ENCODE data around the gene OR5K4.

Gene OR5K4

DNA sequence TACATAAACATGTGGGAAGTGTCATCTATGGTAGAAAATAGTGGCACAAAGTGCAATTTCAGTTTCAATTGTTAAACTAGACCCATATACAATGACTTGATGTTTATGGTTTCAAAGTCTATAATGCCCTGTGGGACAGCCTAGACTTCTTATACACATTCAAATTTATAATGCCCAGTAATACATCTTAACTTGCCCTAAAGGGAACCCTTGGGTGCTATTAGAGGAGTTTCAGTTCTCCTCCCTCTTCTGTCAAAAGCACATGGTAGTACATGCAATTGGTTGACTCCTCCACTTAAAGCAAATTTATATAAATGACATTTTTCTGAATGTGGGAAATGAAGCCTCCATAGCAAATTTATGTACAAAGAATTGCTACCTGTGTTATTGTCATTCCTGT lies 30.2 kb upstream of the OR5K4 start:
- Histone ChIP-seq H3K9ac (ENCODE audit: low read depth, low read length) (no peak overlapping the region), H3K4me3 (ENCODE audit: low read depth in 1 of 2, low read length in 2 of 2) (no peak overlapping the region), H3K27me3 (ENCODE audit: insufficient read depth, low read length, poor library complexity) (no peaks in the 10 kb centered on the region), H4K20me1 (ENCODE audit: insufficient read depth, low read length) (no peaks in the 10 kb centered on the region), H3K9me3 (ENCODE audit: insufficient read depth, low read length, severe bottlenecking) (no peaks in the 10 kb centered on the region), H3K4me1 (ENCODE audit: insufficient read depth, low read length) (no peaks in the 10 kb centered on the region), H3K4me2 (ENCODE audit: insufficient read depth, low read length) (no peak overlapping the region), H3K27ac (ENCODE audit: low read length) (no peak overlapping the region), H3K36me3 (ENCODE audit: insufficient read depth, low read length) (no peaks in the 10 kb centered on the region), H3K79me2 (ENCODE audit: insufficient read depth, low read length) (no peaks in the 10 kb centered on the region), H2AFZ (ENCODE audit: low read depth, low read length) (no peak overlapping the region)
- no peak for ATAC-seq (ENCODE audit: insufficient read depth, low read depth)
- TF ChIP-seq, protein P1, sequence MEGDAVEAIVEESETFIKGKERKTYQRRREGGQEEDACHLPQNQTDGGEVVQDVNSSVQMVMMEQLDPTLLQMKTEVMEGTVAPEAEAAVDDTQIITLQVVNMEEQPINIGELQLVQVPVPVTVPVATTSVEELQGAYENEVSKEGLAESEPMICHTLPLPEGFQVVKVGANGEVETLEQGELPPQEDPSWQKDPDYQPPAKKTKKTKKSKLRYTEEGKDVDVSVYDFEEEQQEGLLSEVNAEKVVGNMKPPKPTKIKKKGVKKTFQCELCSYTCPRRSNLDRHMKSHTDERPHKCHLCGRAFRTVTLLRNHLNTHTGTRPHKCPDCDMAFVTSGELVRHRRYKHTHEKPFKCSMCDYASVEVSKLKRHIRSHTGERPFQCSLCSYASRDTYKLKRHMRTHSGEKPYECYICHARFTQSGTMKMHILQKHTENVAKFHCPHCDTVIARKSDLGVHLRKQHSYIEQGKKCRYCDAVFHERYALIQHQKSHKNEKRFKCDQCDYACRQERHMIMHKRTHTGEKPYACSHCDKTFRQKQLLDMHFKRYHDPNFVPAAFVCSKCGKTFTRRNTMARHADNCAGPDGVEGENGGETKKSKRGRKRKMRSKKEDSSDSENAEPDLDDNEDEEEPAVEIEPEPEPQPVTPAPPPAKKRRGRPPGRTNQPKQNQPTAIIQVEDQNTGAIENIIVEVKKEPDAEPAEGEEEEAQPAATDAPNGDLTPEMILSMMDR (IDR thresholded peaks at IDR 0.05; ENCODE audit: borderline replicate concordance, extremely low read depth, low read length, poor library complexity, severe bottlenecking): no peak
- no peak for TF ChIP-seq EZH2 (IDR thresholded peaks at IDR 0.05; ENCODE audit: borderline replicate concordance, low read depth, low read length, severe bottlenecking)
- no peak for DNase-seq

DNA sequence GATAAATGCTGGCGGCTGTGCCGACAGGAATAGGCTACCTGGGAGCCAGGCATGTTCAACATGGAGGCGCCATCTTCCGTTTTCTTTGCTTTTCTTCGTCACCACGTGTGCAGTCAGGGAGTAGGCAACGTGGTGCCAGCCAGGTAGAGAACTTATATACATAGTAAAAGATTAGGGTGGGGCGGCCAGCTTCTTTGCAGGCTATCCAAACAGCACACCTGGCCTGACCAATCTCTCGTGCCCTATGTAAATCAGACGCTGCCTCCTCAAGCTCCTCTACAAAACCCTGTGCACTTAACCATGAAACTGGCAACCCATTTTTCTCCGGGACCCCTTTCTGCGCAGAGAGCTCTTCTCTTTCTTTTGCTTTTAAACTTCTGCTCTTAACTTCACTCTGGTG lies 28.6 kb upstream of the OR5K4 start:
- H2AFZ ChIP-seq (ENCODE audit: low read depth, low read length): no peak overlapping the region
- ATAC-seq (ENCODE audit: insufficient read depth, low read depth) (no peak), DNase-seq (no peak)
- TF ChIP-seq, protein P1 (IDR thresholded peaks at IDR 0.05; ENCODE audit: borderline replicate concordance, extremely low read depth, low read length, poor library complexity, severe bottlenecking): no peak
- no peak for TF ChIP-seq EZH2 (IDR thresholded peaks at IDR 0.05; ENCODE audit: borderline replicate concordance, low read depth, low read length, severe bottlenecking)
- no peak overlapping the region for H3K4me3 ChIP-seq (ENCODE audit: low read depth in 1 of 2, low read length in 2 of 2)
- no peak overlapping the region for H3K9ac ChIP-seq (ENCODE audit: low read depth, low read length)
- H3K79me2 ChIP-seq (ENCODE audit: insufficient read depth, low read length): no peaks in the 10 kb centered on the region
- no peaks in the 10 kb centered on the region for H4K20me1 ChIP-seq (ENCODE audit: insufficient read depth, low read length)
- H3K36me3 ChIP-seq (ENCODE audit: insufficient read depth, low read length): no peaks in the 10 kb centered on the region
- H3K9me3 ChIP-seq (ENCODE audit: insufficient read depth, low read length, severe bottlenecking): no peaks in the 10 kb centered on the region
- H3K4me2 ChIP-seq (ENCODE audit: insufficient read depth, low read length): no peak overlapping the region
- H3K27me3 ChIP-seq (ENCODE audit: insufficient read depth, low read length, poor library complexity): no peaks in the 10 kb centered on the region
- H3K4me1 ChIP-seq (ENCODE audit: insufficient read depth, low read length): no peaks in the 10 kb centered on the region
- no peak overlapping the region for H3K27ac ChIP-seq (ENCODE audit: low read length)

DNA sequence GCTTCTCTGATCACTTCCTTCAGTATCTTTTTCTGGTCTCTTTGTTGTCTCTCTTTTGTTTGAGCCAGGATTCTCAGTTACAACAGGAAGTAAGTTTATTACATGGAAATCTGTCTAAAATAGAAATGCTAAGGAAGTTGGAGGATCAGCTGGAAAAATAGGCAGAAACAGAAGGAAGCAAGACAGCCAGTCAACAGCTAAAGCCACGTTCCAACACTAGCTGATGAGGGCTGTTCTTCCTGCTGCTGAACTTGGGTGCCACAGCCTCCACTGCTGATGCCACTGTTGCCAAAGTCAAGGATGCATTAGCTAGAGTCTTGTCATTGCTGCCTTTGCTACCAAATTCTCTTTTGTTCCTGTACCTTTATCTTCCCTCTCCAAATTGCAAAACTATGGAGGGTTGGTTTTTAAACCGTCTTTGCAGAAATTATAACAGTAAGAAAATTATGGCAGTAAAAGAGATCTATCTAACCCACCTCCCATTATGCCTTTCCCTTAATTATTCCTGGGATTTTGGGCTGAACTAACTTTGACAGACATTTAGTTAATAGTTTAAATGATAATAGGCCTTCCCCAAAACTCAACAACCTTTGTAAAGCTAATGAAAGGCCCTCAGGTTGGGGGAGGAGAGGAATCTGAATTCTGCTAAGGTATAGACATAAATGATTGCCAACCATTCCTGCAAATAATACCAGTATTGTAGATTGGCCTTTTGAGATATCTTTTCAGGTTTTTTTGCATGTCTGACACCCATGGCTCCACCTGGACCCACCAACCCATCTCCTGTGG lies 27.4 kb upstream of the OR5K4 start:
- H3K4me1 ChIP-seq (ENCODE audit: insufficient read depth, low read length): no peaks in the 10 kb centered on the region
- TF ChIP-seq, protein P1 (IDR thresholded peaks at IDR 0.05; ENCODE audit: borderline replicate concordance, extremely low read depth, low read length, poor library complexity, severe bottlenecking): no peak
- no peak for TF ChIP-seq EZH2 (IDR thresholded peaks at IDR 0.05; ENCODE audit: borderline replicate concordance, low read depth, low read length, severe bottlenecking)
- no peak overlapping the region for H3K4me2 ChIP-seq (ENCODE audit: insufficient read depth, low read length)

More for the DNA sequence above, 27.4 kb upstream of the OR5K4 start:
- Histone ChIP-seq H3K36me3 (ENCODE audit: insufficient read depth, low read length) (no peaks in the 10 kb centered on the region), H3K79me2 (ENCODE audit: insufficient read depth, low read length) (no peaks in the 10 kb centered on the region), H3K4me3 (ENCODE audit: low read depth in 1 of 2, low read length in 2 of 2) (no peak overlapping the region), H4K20me1 (ENCODE audit: insufficient read depth, low read length) (no peaks in the 10 kb centered on the region), H3K27me3 (ENCODE audit: insufficient read depth, low read length, poor library complexity) (no peaks in the 10 kb centered on the region), H3K9ac (ENCODE audit: low read depth, low read length) (no peak overlapping the region), H2AFZ (ENCODE audit: low read depth, low read length) (no peak overlapping the region), H3K27ac (ENCODE audit: low read length) (no peak overlapping the region), H3K9me3 (ENCODE audit: insufficient read depth, low read length, severe bottlenecking) (no peaks in the 10 kb centered on the region)
- DNase-seq (no peak), ATAC-seq (ENCODE audit: insufficient read depth, low read depth) (no peak)
